SK-N-SH (cell line): ENCODE measurements around the gene UGT2A1.

Experiments
- MAX ChIP-seq: IDR thresholded peaks from 2 replicates; pipeline ENCODE4 v1.4.0; 2012; ENCODE audit warnings: low read depth
- USF2 ChIP-seq: fragments of 150-350 bp; IDR thresholded peaks from 2 replicates; pipeline ENCODE4 v1.6.1; 2017; ENCODE audit warnings: antibody characterized with exemption, low read length, low read depth, borderline replicate concordance

GRCh38 chr4:69568787-69569186, 84.3 kb downstream of the UGT2A1 start:
- TF ChIP-seq MAX = no peak
- no peak for TF ChIP-seq USF2
